ENCODE measurements around the gene LMTK2.

DNA sequence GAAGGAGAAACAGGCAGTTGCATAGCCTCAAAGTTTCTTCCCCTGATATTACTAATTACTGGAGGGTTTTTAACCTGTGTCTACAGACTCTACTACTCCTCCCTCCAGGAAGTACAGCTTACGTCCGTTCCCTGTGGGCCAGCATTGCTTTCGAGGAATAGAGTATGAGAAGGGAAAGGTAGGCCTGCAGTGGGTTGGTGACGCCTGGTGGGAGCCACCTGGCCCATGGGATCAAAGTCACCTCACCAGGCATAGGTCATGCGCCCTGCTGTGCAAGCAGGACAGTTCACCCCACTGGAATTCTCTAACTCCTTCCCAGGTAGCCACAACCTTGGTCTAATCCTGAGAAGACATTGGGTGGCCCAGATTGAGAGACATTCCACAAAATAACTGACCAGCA is 29.8 kb downstream of the LMTK2 start:
- TF ChIP-seq YY1 (IDR thresholded peaks at IDR 0.05; ENCODE audit: insufficient read depth, insufficient read length) (no peak), ZNF274 (IDR thresholded peaks at IDR 0.05; ENCODE audit: low read depth, low read length) (no peak)
